GM18909 (cell line): ENCODE results near the gene CALY.
"Not testable (repeated sequence)": the region's sequence is repeated elsewhere in the genome, so short reads cannot be mapped to it uniquely, and the experiment has no call there.

Source experiments
- ATAC-seq: cut with Tn5 transposase; IDR thresholded peaks from one replicate; pipeline ENCODE4 v1.9.1; 2021; ENCODE audit warnings: mild to moderate bottlenecking; ENCODE audit not compliant: unreplicated experiment, poor library complexity

The CALY gene

GRCh38 chr10:133336577-133337369 is at the start of gene CALY:
TSS of gene CALY (minus strand) at chr10:133336896. CDS start at chr10:133328989, 7,907 bp downstream.
- no peak for ATAC-seq

GRCh38 chr10:133385214-133385613 is 48.5 kb upstream of the CALY start:
- no peak for ATAC-seq

GRCh38 chr10:133384071-133384470 is 47.4 kb upstream of the CALY start:
- no peak for ATAC-seq

- ATAC-seq = no peak
These were observed 46.9 kb upstream of the CALY start for GRCh38 chr10:133383551-133383950.

- no peak for ATAC-seq
These were observed 44.3 kb upstream of the CALY start for GRCh38 chr10:133381036-133381435.

GRCh38 chr10:133379801-133380666 is 43.3 kb upstream of the CALY start:
- peak; percentile 17 for ATAC-seq

- peak; percentile 51 for ATAC-seq
These were observed 42.6 kb upstream of the CALY start, which contains the start of gene PAOX for GRCh38 chr10:133379152-133379800. TSS of gene PAOX (plus strand) at chr10:133379262. CDS start at chr10:133379317, 55 bp downstream.

GRCh38 chr10:133378251-133379096 is 41.8 kb upstream of the CALY start:
- peak; percentile 42 for ATAC-seq

GRCh38 chr10:133377818-133378250 is 41.1 kb upstream of the CALY start:
- ATAC-seq = no peak

GRCh38 chr10:133377025-133377817 is 40.5 kb upstream of the CALY start:
- no peak for ATAC-seq

- ATAC-seq = not testable (repeated sequence)
These were observed 39.5 kb upstream of the CALY start for GRCh38 chr10:133376183-133376582.

GRCh38 chr10:133375357-133376115 is 38.8 kb upstream of the CALY start:
- no peak for ATAC-seq

GRCh38 chr10:133373174-133374090 is 36.7 kb upstream of the CALY start, which contains the start of gene ECHS1:
TSS of gene ECHS1 (minus strand) at chr10:133373354. CDS start at chr10:133373333, 21 bp downstream.
- peak; percentile 96 for ATAC-seq

- no peak for ATAC-seq
These were observed 35.8 kb upstream of the CALY start for GRCh38 chr10:133372507-133372906.

GRCh38 chr10:133370030-133370786 is 33.5 kb upstream of the CALY start:
- no peak for ATAC-seq

- no peak for ATAC-seq
These were observed 31.5 kb upstream of the CALY start for GRCh38 chr10:133368153-133368552.
